ENCODE results near the gene STON2.
A peak's percentile ranks its signal among the peaks of the same experiment; 100 is the strongest.

The STON2 gene

DNA sequence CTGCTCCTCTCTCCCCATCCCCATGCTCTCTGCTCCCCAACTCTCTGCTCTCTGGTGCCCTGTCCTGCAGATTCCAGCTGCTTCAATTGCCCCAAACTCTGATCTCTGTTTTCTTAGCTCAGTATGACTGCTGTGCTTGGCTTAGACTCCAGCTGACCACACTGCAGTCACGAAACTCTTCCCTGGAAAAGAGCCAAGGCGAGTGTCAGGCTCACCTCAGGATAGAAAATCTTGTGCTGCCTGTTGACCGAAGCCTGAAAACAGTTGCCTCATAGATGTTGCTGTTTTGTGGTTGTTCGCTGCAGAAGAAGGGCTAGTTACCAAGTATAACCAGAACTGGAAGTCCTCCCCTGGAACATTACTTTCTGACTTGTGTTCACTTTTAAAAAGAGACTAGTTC is 6.7 kb upstream of the STON2 start:
- no peak for DNase-seq (ENCODE audit: extremely low read depth, insufficient read length)
- Histone ChIP-seq H3K36me3 (ENCODE audit: control insufficient read depth, insufficient read depth, low read length) (no peaks in the 10 kb centered on the region), H3K27me3 (replicated peaks; ENCODE audit: control insufficient read depth, insufficient read depth, low read length) (no peaks in the 10 kb centered on the region; the same call in 1 of the 2 replicates), H3K4me3 (replicated peaks; ENCODE audit: low read depth, low read length) (no peak overlapping the region)
- TF ChIP-seq, protein P1, sequence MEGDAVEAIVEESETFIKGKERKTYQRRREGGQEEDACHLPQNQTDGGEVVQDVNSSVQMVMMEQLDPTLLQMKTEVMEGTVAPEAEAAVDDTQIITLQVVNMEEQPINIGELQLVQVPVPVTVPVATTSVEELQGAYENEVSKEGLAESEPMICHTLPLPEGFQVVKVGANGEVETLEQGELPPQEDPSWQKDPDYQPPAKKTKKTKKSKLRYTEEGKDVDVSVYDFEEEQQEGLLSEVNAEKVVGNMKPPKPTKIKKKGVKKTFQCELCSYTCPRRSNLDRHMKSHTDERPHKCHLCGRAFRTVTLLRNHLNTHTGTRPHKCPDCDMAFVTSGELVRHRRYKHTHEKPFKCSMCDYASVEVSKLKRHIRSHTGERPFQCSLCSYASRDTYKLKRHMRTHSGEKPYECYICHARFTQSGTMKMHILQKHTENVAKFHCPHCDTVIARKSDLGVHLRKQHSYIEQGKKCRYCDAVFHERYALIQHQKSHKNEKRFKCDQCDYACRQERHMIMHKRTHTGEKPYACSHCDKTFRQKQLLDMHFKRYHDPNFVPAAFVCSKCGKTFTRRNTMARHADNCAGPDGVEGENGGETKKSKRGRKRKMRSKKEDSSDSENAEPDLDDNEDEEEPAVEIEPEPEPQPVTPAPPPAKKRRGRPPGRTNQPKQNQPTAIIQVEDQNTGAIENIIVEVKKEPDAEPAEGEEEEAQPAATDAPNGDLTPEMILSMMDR (IDR thresholded peaks at IDR 0.05; ENCODE audit: insufficient read depth, low read length, poor library complexity, severe bottlenecking) = no peak

DNA sequence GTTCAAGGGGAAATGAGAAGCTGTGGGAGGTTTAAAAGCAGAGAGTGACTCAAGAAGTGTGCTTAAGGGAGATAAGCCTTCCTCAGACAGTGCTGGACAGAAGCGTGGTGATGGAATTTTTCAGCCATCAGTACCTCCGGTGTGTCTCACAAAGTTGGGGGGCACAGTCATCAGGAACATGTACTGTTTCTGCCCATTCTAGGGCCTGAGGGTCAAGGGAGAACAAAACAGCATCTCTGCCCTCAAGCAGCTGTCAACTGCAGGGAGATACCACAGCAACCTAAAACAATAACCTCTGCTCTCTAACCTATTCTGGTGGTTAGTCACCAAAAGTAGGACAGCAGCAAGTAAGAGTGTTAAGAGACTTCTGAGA is 2.0 kb upstream of the STON2 start:
- Histone ChIP-seq H3K4me3 (replicated peaks; ENCODE audit: low read depth, low read length) (no peak overlapping the region), H3K36me3 (ENCODE audit: control insufficient read depth, insufficient read depth, low read length) (no peaks in the 10 kb centered on the region), H3K27me3 (replicated peaks; ENCODE audit: control insufficient read depth, insufficient read depth, low read length) (no peaks in the 10 kb centered on the region; the same call in none of the 2 replicates)
- no peak for DNase-seq (ENCODE audit: extremely low read depth, insufficient read length)
- TF ChIP-seq, protein P1 (IDR thresholded peaks at IDR 0.05; ENCODE audit: insufficient read depth, low read length, poor library complexity, severe bottlenecking) = no peak

DNA sequence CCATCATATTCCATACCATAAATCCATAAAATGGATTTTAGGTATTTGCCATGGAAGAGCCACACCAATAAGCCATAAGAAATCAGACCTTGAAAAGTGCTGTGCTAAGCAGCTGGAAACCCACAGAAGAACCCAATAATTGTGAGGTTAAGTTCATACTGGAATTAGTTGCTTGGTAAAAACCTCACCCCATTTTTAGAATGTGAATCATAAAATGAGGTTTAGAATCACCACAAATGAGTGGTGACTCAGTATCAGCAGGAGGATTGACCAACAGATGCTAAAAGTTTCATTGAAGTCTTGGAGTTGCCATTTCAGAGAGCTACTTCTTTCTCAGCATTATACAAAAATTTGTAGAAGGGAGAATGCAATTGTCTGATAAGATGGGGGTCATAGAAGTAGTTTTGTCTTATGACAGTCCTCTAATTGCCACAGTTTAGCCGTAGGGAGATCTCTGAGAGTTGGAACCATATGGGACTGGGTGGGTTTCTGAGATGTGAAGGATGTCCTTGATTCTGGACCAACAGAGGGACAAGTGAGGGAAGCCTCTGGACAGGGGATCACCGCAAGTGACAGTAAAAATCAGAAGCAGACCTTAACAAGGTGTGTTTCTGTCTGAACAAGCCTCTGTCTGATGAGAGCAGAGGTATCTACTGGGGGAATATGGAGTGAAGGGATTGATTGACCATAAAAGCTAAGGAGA is 1.4 kb upstream of the STON2 start:
- no peaks in the 10 kb centered on the region; the same call in none of the 2 replicates for H3K27me3 ChIP-seq (replicated peaks; ENCODE audit: control insufficient read depth, insufficient read depth, low read length)
- DNase-seq (ENCODE audit: extremely low read depth, insufficient read length) = peak; percentile 7
- H3K36me3 ChIP-seq (ENCODE audit: control insufficient read depth, insufficient read depth, low read length) = no peaks in the 10 kb centered on the region
- H3K4me3 ChIP-seq (replicated peaks; ENCODE audit: low read depth, low read length) = no peak overlapping the region
- TF ChIP-seq, protein P1 (IDR thresholded peaks at IDR 0.05; ENCODE audit: insufficient read depth, low read length, poor library complexity, severe bottlenecking) = no peak

DNA sequence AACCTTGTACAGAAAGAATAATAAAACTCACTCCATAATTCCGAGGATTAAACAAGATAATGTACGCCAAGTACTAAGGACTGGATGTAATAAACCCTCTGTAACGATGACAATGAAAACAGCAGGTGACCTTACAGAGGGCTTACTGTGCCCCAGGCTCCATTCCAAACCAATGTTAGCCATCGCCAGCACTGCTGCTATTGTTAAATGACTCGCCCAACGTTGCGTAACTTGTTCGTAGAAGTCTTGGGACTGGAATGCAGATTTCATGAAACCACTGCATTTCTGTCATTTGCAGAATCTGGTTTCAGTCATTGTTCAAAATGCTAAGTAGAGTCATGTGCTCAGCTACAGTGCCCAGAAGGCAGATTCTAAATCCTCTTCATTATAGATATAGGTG is 728 bp upstream of the STON2 start:
- TF ChIP-seq, protein P1 (IDR thresholded peaks at IDR 0.05; ENCODE audit: insufficient read depth, low read length, poor library complexity, severe bottlenecking) = no peak
- no peak for DNase-seq (ENCODE audit: extremely low read depth, insufficient read length)
- no peak overlapping the region for H3K4me3 ChIP-seq (replicated peaks; ENCODE audit: low read depth, low read length)
- H3K36me3 ChIP-seq (ENCODE audit: control insufficient read depth, insufficient read depth, low read length) = no peaks in the 10 kb centered on the region
- H3K27me3 ChIP-seq (replicated peaks; ENCODE audit: control insufficient read depth, insufficient read depth, low read length) = no peaks in the 10 kb centered on the region; the same call in 1 of the 2 replicates

DNA sequence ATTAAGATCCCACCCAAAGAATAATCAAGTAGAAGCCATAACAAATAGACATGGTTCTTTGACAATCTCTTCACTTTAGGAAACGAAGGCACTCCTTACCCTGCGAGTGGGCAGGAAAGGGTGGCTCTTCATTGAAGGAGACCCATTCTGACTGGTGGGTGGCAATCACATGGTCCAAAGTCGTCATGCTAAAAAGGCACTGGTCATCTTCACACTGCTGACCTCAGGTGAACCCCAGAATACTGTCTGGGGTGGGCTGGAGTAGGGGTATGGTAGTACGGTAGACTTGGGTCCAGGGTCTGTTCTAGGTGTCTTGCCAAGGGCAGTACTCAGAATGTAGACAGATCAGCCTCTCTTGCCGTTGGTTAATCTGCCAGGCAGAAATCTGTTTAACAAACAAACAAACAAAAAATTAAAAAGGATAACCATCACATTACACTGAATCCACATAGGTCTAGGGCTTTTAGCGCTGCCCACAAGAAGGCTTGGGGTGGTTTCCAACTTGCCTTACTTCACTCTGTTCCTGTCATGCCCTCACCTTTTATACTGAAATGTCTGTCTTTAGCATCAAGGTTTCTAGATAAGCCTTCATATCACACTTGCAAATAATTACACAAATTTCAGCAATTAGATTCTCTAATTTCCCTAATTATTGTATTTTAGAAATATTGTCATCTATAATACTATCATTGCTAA is 1.8 kb downstream of the STON2 start:
- no peaks in the 10 kb centered on the region for H3K36me3 ChIP-seq (ENCODE audit: control insufficient read depth, insufficient read depth, low read length)
- DNase-seq (ENCODE audit: extremely low read depth, insufficient read length) = no peak
- TF ChIP-seq, protein P1 (IDR thresholded peaks at IDR 0.05; ENCODE audit: insufficient read depth, low read length, poor library complexity, severe bottlenecking) = no peak
- H3K4me3 ChIP-seq (replicated peaks; ENCODE audit: low read depth, low read length) = no peak overlapping the region
- H3K27me3 ChIP-seq (replicated peaks; ENCODE audit: control insufficient read depth, insufficient read depth, low read length) = no peaks in the 10 kb centered on the region; the same call in 1 of the 2 replicates

Measured in GM06990 (cell line).